ENCODE data around the gene TKT.

DNA sequence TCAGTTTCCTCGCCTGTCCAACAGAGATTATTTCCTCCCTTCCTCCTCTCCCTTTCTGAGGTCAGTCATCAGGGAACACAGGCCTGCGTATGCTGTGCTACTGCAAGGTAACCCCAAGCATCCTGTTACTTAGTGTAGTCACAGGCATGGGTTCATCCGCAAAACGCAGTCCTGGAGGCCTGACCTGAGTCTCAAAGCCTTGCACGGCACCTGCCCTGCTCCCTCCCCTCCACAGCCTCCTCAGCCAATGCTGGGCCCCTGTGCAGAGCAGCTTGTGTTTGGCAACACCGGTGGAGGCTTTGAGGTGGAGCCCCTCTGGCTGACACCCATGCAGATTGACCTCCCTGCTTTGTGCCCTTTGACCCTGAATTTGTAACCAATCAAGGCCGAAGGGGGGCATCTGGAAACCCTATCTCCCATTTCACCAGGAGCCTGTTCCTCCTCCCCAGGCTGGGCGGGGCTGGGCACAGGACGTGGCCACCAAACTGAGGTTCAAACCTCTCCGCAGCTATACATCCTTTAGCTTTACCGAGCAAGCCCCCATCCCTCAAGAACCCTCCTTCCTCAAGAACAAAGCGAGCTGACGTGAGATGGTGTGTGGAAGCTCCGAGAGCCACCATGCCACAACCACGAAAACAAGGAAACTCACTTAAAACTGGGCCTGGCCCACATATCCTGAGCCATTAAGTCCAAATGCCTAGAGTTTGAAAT, 21.5 kb downstream of the TKT start:
- TF ChIP-seq, protein P1, sequence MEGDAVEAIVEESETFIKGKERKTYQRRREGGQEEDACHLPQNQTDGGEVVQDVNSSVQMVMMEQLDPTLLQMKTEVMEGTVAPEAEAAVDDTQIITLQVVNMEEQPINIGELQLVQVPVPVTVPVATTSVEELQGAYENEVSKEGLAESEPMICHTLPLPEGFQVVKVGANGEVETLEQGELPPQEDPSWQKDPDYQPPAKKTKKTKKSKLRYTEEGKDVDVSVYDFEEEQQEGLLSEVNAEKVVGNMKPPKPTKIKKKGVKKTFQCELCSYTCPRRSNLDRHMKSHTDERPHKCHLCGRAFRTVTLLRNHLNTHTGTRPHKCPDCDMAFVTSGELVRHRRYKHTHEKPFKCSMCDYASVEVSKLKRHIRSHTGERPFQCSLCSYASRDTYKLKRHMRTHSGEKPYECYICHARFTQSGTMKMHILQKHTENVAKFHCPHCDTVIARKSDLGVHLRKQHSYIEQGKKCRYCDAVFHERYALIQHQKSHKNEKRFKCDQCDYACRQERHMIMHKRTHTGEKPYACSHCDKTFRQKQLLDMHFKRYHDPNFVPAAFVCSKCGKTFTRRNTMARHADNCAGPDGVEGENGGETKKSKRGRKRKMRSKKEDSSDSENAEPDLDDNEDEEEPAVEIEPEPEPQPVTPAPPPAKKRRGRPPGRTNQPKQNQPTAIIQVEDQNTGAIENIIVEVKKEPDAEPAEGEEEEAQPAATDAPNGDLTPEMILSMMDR (IDR thresholded peaks at IDR 0.05): no peak
- no peak for TF ChIP-seq POLR2A (IDR thresholded peaks at IDR 0.05)
